Activated CD8-positive, alpha-beta T cell treated with anti-CD3 and anti-CD28 coated beads for 36 hours (primary cell): ENCODE data around the gene TMEM106A. TPM values are rescaled to one million over a fixed set of nuclear protein-coding genes. Genes with fewer than 3 reads are reported as not detected.
A peak's percentile ranks its signal among the peaks of the same experiment; 100 is the strongest.

ENCODE experiments used
- ATAC-seq: fragments of 200-7000 bp; cut with Tn5 transposase; one replicate; pipeline ENCODE4 v1.10.0; 2021; ENCODE audit warnings: mild to moderate bottlenecking, moderate library complexity
- CTCF ChIA-PET: fragments of 350-600 bp; sonication (Branson Sonifier 250); formaldehyde crosslinking; loops from one replicate; lab custom pipeline; 2021; ENCODE audit warnings: antibody characterized with exemption; lab: Charles Lee
- POLR2A ChIA-PET: fragments of 350-600 bp; sonication (Branson Sonifier 250); formaldehyde crosslinking; loops from one replicate; lab custom pipeline; 2021; ENCODE audit warnings: antibody characterized with exemption; lab: Charles Lee
- DNase-seq: peaks from one replicate; pipeline ENCODE4 v3.0.0-alpha.2; 2020
- H3K27ac Mint-ChIP-seq: one replicate; pipeline ENCODE4 v1.8.0; 2021; ENCODE audit warnings: mild to moderate bottlenecking, mixed read lengths
- H3K27me3 Mint-ChIP-seq: one replicate; pipeline ENCODE4 v1.8.0; 2021; ENCODE audit warnings: mixed read lengths
- H3K36me3 Mint-ChIP-seq: one replicate; pipeline ENCODE4 v1.8.0; 2021; ENCODE audit warnings: low read depth, mixed read lengths
- H3K4me1 Mint-ChIP-seq: one replicate; pipeline ENCODE4 v1.8.0; 2021; ENCODE audit warnings: low read depth, mixed read lengths
- H3K4me3 Mint-ChIP-seq: one replicate; pipeline ENCODE4 v1.8.0; 2021; ENCODE audit warnings: mild to moderate bottlenecking, moderate library complexity, mixed read lengths
- H3K9me3 Mint-ChIP-seq: one replicate; pipeline ENCODE4 v1.8.0; 2021; ENCODE audit warnings: mixed read lengths
- intact Hi-C: fragments of 100-400 bp; cut with micrococcal nuclease; formaldehyde crosslinking; loops from one replicate; pipeline ENCODE4 v1.10.0; 2022
- total RNA-seq, 2 experiments: library from RNA; stranded (reverse); gene quantifications; one replicate each; pipeline ENCODE4 v1.2.3, GENCODE V29; 2021
- TF ChIP-seq, protein P1 (sequence below): fragments of 200-600 bp; IDR thresholded peaks from one replicate; pipeline ENCODE4 v1.8.0; 2022; ENCODE audit warnings: antibody characterized with exemption, mild to moderate bottlenecking

Gene TMEM106A
- total RNA-seq, 2 experiments from 2014 or later = 9.2 to 9.8 TPM

DNA sequence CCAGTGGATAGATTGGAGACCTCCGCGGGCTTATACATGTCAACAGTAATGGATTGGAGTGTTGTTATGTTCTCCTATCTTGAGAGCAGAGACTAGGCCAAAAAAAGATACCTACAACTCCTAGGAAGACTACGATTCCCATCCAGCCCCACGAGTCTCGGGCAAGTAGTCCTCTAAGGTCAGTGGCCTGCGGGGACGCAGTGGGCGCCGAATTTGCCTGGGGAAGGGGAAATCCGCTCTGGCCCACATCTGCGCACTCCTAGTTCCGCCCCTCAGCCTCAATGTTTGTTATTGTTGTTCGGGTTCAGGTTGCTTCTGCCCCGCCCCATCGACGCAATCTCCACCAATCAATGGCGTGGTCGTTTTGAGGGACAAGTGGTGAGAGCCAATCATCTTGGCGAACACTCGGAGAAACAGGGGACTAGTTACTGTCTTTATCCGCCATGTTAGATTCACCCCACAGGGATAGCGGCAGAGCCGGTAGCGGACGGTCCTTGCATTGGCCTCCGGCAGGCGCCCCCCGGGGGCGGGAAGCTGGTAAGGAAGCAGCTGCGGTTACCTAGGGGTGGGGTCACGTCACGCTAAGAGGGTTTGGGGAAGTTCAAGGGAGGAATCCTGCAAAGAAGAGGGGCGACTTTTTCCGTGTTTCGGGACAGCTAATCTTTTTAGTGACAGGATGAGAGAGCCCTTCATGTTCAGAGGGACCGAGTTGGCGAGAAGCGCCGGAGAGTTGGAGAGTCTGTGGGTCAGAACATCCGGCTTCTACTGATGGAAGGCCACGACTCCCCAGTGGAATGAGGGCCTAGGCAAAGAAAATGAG, 40.7 kb upstream of the TMEM106A start, which contains the start of gene NBR1:
NBR1 (plus strand) TSS at position 449 of the 820 bp plus-strand sequence. CDS start 4,586 bp downstream, outside the sequence.
- DNase-seq (peak; percentile 99), ATAC-seq (peak; percentile 85)
- peaks cover 33% of the 10 kb centered on the region for H3K4me1 Mint-ChIP-seq
- H3K27me3 Mint-ChIP-seq = no peaks in the 10 kb centered on the region
- no peak within 1 kb of the TSS for H3K4me3 Mint-ChIP-seq
- H3K9me3 Mint-ChIP-seq = no peaks in the 10 kb centered on the region
- intact Hi-C loops = loop anchor here (2.0 to 5.0 kb wide), 2 partner anchors 41 to 46 kb away; partner anchors contain the start of genes BRCA1 and TMEM106A
- no peak within 1 kb of the TSS for H3K27ac Mint-ChIP-seq
- TF ChIP-seq, protein P1, sequence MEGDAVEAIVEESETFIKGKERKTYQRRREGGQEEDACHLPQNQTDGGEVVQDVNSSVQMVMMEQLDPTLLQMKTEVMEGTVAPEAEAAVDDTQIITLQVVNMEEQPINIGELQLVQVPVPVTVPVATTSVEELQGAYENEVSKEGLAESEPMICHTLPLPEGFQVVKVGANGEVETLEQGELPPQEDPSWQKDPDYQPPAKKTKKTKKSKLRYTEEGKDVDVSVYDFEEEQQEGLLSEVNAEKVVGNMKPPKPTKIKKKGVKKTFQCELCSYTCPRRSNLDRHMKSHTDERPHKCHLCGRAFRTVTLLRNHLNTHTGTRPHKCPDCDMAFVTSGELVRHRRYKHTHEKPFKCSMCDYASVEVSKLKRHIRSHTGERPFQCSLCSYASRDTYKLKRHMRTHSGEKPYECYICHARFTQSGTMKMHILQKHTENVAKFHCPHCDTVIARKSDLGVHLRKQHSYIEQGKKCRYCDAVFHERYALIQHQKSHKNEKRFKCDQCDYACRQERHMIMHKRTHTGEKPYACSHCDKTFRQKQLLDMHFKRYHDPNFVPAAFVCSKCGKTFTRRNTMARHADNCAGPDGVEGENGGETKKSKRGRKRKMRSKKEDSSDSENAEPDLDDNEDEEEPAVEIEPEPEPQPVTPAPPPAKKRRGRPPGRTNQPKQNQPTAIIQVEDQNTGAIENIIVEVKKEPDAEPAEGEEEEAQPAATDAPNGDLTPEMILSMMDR = no peak
- ChIA-PET CTCF (interaction anchor here (1.1 to 1.7 kb wide), 4 partner anchors 29 to 168 kb away, joined by 3 to 5 read pairs (median 4); partner anchors contain the start of genes BRCA1 and TMEM106A), POLR2A (interaction anchor here (0.6 to 4.4 kb wide), 12 partner anchors 38 to 346 kb away, joined by 3 to 61 read pairs (median 4); partner anchors contain the start of genes BRCA1, IFI35, RPL27 and TMEM106A)
- peaks cover 8% of the 10 kb centered on the region for H3K36me3 Mint-ChIP-seq

DNA sequence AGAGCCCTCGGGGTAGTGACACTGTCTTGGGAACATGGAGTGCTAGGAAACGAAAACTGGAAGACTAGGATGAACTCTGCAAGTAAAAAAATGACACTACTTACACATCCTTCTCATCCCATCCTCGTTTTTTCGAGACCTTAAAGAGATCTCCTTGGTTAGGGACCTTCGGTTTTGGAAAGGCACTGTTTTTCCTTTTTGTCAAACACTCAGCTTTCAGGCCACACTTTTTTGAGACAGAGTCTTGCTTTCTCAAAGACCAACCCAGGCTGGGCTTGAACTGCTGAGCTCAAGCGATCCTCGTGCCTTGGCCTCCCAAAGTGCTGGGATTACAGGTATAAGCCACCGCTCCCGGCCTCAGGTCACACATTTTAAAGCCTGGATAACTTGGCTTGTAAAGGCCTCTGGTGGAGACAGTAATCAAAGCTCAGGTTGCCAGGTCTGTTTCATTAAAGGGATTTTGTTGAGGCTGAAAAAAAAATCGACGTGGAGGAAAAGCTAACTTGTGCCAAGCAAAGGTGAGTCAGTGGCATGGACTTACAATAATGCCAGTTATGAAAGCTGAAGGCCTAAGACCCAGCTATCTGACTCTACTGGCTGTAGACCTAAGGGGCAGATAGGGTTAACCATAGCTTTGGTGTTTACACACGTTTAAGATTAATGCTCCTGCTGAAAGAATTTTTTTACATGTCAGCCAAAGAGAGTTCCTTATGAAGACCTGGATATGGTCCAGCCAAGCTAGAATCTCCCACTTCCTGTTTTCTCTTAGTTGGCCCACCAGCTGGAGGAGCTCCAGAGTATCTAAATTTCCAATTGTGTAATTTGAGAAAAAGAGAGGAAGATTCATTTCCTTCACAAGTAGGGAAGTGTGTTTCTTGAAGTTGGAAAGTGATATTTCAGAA, 39.8 kb upstream of the TMEM106A start:
- intact Hi-C loops = loop anchor here (2.0 to 5.0 kb wide), 2 partner anchors 40 to 47 kb away; partner anchors contain the start of genes BRCA1 and TMEM106A
- POLR2A ChIA-PET = interaction anchor here (0.6 to 4.4 kb wide), 13 partner anchors 9 to 1307 kb away, joined by 3 to 61 read pairs (median 3); partner anchors contain the start of genes BRCA1, IFI35, RPL27 and TMEM106A

DNA sequence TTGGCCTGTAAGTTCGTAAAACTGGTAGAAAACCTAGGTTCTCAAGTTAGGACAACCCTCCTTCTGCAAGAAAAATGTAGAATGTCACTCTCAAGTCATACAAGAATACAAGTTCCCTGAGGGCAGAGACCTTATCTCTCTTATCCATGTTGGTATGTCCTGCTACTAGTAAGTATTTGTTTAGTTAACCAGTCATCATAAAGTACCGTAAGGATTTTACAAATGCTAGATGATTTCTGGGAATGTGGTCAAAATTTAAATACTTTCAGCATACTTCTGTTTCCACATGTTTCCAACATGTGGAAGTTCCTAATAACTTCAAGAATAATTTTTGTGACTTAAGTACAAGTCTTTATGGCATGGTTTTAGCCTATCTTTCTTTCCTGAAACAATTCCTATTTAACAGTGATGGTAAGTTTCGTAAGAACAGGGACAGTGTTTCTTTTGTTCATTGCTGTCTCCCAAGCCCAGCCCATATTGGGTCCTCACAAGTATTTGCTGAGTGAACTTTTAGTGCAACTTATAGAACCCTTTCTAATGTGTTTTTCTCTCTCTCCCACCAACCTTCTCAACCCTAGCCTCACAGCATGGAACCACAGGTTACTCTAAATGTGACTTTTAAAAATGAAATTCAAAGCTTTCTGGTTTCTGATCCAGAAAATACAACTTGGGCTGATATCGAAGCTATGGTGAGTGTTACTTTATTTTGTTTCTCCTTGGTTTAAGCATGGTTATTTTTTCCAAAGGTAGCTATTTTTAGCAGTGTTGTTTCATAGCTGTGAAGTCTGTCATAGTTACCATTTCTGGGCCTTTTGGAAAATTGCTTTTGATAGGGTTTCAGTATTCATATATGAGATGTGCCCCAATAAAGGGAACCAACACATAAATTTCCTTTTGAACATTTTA, 36.2 kb upstream of the TMEM106A start:
- TF ChIP-seq, protein P1 = no peak
- Mint-ChIP-seq H3K9me3 (no peaks in the 10 kb centered on the region), H3K27me3 (no peaks in the 10 kb centered on the region), H3K4me3 (peak overlapping the region; percentile 51), H3K4me1 (peaks cover 47% of the 10 kb centered on the region), H3K27ac (peak overlapping the region; percentile 88), H3K36me3 (peaks cover 20% of the 10 kb centered on the region)
- no peak for DNase-seq
- intact Hi-C loops = no loop called here
- CTCF ChIA-PET = interaction anchor here (1.4 kb wide), 1 partner anchor 37 kb away, joined by 3 read pairs; no protein-coding TSS in a partner anchor
- no peak for ATAC-seq
- POLR2A ChIA-PET = interaction anchor here (1.0 to 4.4 kb wide), 2 partner anchors 140 kb away, joined by 3 to 61 read pairs; no protein-coding TSS in a partner anchor

More for the DNA sequence above, 39.8 kb upstream of the TMEM106A start:
- H3K27me3 Mint-ChIP-seq = no peaks in the 10 kb centered on the region
- no peaks in the 10 kb centered on the region for H3K9me3 Mint-ChIP-seq
- no peak overlapping the region for H3K27ac Mint-ChIP-seq
- ATAC-seq (no peak), DNase-seq (peak; percentile 29)
- H3K4me1 Mint-ChIP-seq = peaks cover 39% of the 10 kb centered on the region
- H3K4me3 Mint-ChIP-seq = no peak overlapping the region
- TF ChIP-seq, protein P1 = no peak
- peaks cover 15% of the 10 kb centered on the region for H3K36me3 Mint-ChIP-seq
- CTCF ChIA-PET = interaction anchor here (0.8 to 1.7 kb wide), 6 partner anchors 28 to 167 kb away, joined by 3 to 5 read pairs (median 4); partner anchors contain the start of genes BRCA1 and TMEM106A

DNA sequence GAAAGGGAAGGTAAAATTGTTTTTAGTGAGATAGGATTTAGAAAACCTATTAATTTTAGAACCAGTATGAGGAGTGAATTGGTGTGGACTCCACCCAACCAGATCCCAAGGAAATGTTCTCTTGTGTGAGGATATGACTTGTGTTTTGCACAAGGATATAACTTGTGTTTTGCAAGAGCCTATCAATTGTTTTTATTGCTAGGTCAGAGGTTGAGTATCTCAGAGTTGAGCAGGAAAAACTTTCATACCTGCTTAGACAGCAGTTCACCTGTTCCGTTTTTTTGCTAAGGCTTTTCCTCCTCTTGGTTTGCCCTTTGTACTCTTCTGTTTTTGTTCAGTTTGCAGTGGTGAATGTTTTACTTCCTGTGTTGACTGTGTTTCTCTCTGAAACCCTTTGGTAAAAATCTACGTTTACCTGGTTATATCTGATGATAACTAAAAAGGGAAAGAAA, 35.5 kb upstream of the TMEM106A start:
- Mint-ChIP-seq H3K4me1 (peaks cover 47% of the 10 kb centered on the region), H3K4me3 (peak overlapping the region; percentile 51), H3K36me3 (peaks cover 20% of the 10 kb centered on the region), H3K27ac (peak overlapping the region; percentile 88), H3K27me3 (no peaks in the 10 kb centered on the region), H3K9me3 (no peaks in the 10 kb centered on the region)
- TF ChIP-seq, protein P1 = no peak
- DNase-seq = no peak
- POLR2A ChIA-PET = interaction anchor here (1.0 to 1.3 kb wide), 2 partner anchors 36 to 140 kb away, joined by 3 to 6 read pairs; partner anchors contain the start of gene TMEM106A
- CTCF ChIA-PET = interaction anchor here (1.4 kb wide), 1 partner anchor 36 kb away, joined by 3 read pairs; no protein-coding TSS in a partner anchor
- ATAC-seq = no peak
- intact Hi-C loops = no loop called here
